Brain pericyte (primary cell): Measurements from ENCODE around the gene ZNF277.

Source experiments
- DNase-seq: peaks from one replicate; pipeline ENCODE4 v3.0.0-alpha.2; 2012; ENCODE audit warnings: low read depth, low spot score

ZNF277 gene

GRCh38 chr7:112254156-112254555, 47.7 kb downstream of the ZNF277 start:
- no peak for DNase-seq

GRCh38 chr7:112254709-112255387, 48.4 kb downstream of the ZNF277 start:
- no peak for DNase-seq

GRCh38 chr7:112255388-112255720, 48.9 kb downstream of the ZNF277 start:
- no peak for DNase-seq

- no peak for DNase-seq
Observed at GRCh38 chr7:112257073-112257472, 50.6 kb downstream of the ZNF277 start.

- no peak for DNase-seq
Observed at GRCh38 chr7:112260911-112261310, 54.4 kb downstream of the ZNF277 start.

GRCh38 chr7:112262036-112262435, 55.5 kb downstream of the ZNF277 start:
- no peak for DNase-seq

- DNase-seq, result no peak
Observed at GRCh38 chr7:112262855-112263487, 56.5 kb downstream of the ZNF277 start.

- no peak for DNase-seq
Observed at GRCh38 chr7:112263519-112263918, 57.0 kb downstream of the ZNF277 start.

GRCh38 chr7:112266141-112266540, 59.6 kb downstream of the ZNF277 start:
- no peak for DNase-seq

GRCh38 chr7:112266595-112267270, 60.2 kb downstream of the ZNF277 start:
- no peak for DNase-seq

GRCh38 chr7:112267944-112268691, 61.6 kb downstream of the ZNF277 start:
- DNase-seq, result no peak

- DNase-seq, result no peak
Observed at GRCh38 chr7:112271162-112271561, 64.7 kb downstream of the ZNF277 start.

GRCh38 chr7:112272921-112273561, 66.5 kb downstream of the ZNF277 start:
- DNase-seq, result no peak

GRCh38 chr7:112279042-112279441, 72.5 kb downstream of the ZNF277 start:
- no peak for DNase-seq

GRCh38 chr7:112280267-112280666, 73.8 kb downstream of the ZNF277 start:
- no peak for DNase-seq

- no peak for DNase-seq
Observed at GRCh38 chr7:112282476-112283188, 76.1 kb downstream of the ZNF277 start.

- no peak for DNase-seq
Observed at GRCh38 chr7:112283382-112283910, 77.0 kb downstream of the ZNF277 start.

GRCh38 chr7:112286250-112287086, 80.0 kb downstream of the ZNF277 start:
- no peak for DNase-seq

GRCh38 chr7:112288301-112288700, 81.8 kb downstream of the ZNF277 start:
- DNase-seq, result no peak

- no peak for DNase-seq
Observed at GRCh38 chr7:112290065-112290464, 83.6 kb downstream of the ZNF277 start.
